NCI-H1694 (cell line): Measurements from ENCODE around the gene MAP4K4.
"Not testable (repeated sequence)": the region's sequence is repeated elsewhere in the genome, so short reads cannot be mapped to it uniquely, and the experiment has no call there.

Experiments used
- DNase-seq: peaks from one replicate; lab custom pipeline; 2025; lab: John Stamatoyannopoulos, UW

The MAP4K4 gene

GRCh38 chr2:101743288-101743687, 45.8 kb downstream of the MAP4K4 start:
- DNase-seq = no peak

- DNase-seq = no peak
These were observed 47.3 kb downstream of the MAP4K4 start for GRCh38 chr2:101744832-101745231.

GRCh38 chr2:101745711-101746694, 48.5 kb downstream of the MAP4K4 start:
- DNase-seq = no peak

- DNase-seq = no peak
These were observed 50.5 kb downstream of the MAP4K4 start for GRCh38 chr2:101748000-101748399.

- DNase-seq = not testable (repeated sequence)
These were observed 51.0 kb downstream of the MAP4K4 start for GRCh38 chr2:101748462-101748861.

- no peak for DNase-seq
These were observed 53.2 kb downstream of the MAP4K4 start for GRCh38 chr2:101750688-101751087.

- DNase-seq = no peak
These were observed 53.8 kb downstream of the MAP4K4 start for GRCh38 chr2:101751276-101751815.

GRCh38 chr2:101751875-101752619, 54.5 kb downstream of the MAP4K4 start:
- no peak for DNase-seq

GRCh38 chr2:101752716-101753616, 55.5 kb downstream of the MAP4K4 start:
- no peak for DNase-seq

GRCh38 chr2:101753720-101754490, 56.4 kb downstream of the MAP4K4 start:
- DNase-seq = no peak

GRCh38 chr2:101754618-101755017, 57.1 kb downstream of the MAP4K4 start:
- DNase-seq = no peak

- no peak for DNase-seq
These were observed 58.8 kb downstream of the MAP4K4 start for GRCh38 chr2:101756266-101756665.

GRCh38 chr2:101758001-101758400, 60.5 kb downstream of the MAP4K4 start:
- DNase-seq = no peak

GRCh38 chr2:101759162-101759561, 61.7 kb downstream of the MAP4K4 start:
- DNase-seq = no peak

- DNase-seq = no peak
These were observed 65.1 kb downstream of the MAP4K4 start for GRCh38 chr2:101762451-101763171.

- no peak for DNase-seq
These were observed 66.2 kb downstream of the MAP4K4 start for GRCh38 chr2:101763496-101764333.

- DNase-seq = no peak
These were observed 68.8 kb downstream of the MAP4K4 start for GRCh38 chr2:101766337-101766736.

- DNase-seq = no peak
These were observed 69.6 kb downstream of the MAP4K4 start for GRCh38 chr2:101766871-101767739.
